HEK293 (cell line): Measurements from ENCODE around the gene ZNF143.

Experiments used
- CTCF ChIA-PET: fragments of 350-600 bp; formaldehyde crosslinking; extraction: SDS; loops from one replicate; lab custom pipeline; 2021; ENCODE audit warnings: antibody characterized with exemption; lab: Yijun Ruan, JAX
- POLR2A ChIA-PET: fragments of 300-600 bp; formaldehyde crosslinking; extraction: SDS; loops from one replicate; lab custom pipeline; 2020; ENCODE audit warnings: antibody characterized with exemption, inconsistent platforms; lab: Yijun Ruan, JAX
- H3K27ac ChIP-seq: fragments of 200-500 bp; sonication (Bioruptor generic); 2 replicates; pipeline ENCODE4 v1.5.1; 2014; ENCODE audit warnings: low read depth, low read length, control low read depth, inconsistent platforms; ENCODE audit errors: extremely low read depth
- H3K36me3 ChIP-seq, 2 experiments: fragments of 200-500 bp in 1 of 2; sonication (Bioruptor generic) in 1 of 2; 1 replicate in 1 of 2; 2 replicates in 1 of 2; pipeline ENCODE4 v1.5.1; 2014 to 2017; ENCODE audit warnings: inconsistent platforms in 2 of 2, low read length in 2 of 2; ENCODE audit not compliant: control insufficient read depth in 2 of 2, insufficient read depth in 1 of 2
- H3K4me1 ChIP-seq: fragments of 200-500 bp; sonication (Bioruptor generic); 2 replicates; pipeline ENCODE4 v1.5.1; 2014; ENCODE audit warnings: mild to moderate bottlenecking, low read length, inconsistent platforms; ENCODE audit not compliant: control insufficient read depth, insufficient read depth
- H3K4me3 ChIP-seq: 2 replicates; pipeline ENCODE4 v1.5.1; 2011; ENCODE audit warnings: low read depth, mild to moderate bottlenecking, control low read depth, low read length, moderate library complexity
- H3K9me3 ChIP-seq: fragments of 200-500 bp; sonication (Bioruptor generic); 2 replicates; pipeline ENCODE4 v1.5.1; 2014; ENCODE audit warnings: low read depth, low read length, inconsistent platforms; ENCODE audit not compliant: control insufficient read depth, insufficient read depth
- GLI4 ChIP-seq: fragments of 450-650 bp; formaldehyde crosslinking; IDR thresholded peaks from 2 replicates; pipeline ENCODE4 v1.5.1; 2016; ENCODE audit warnings: missing biosample characterization, missing genetic modification characterization
- MYNN ChIP-seq: fragments of 450-650 bp; formaldehyde crosslinking; IDR thresholded peaks from 2 replicates; pipeline ENCODE4 v1.5.1; 2016; ENCODE audit warnings: missing biosample characterization, missing genetic modification characterization, borderline replicate concordance
- PRDM1 ChIP-seq: fragments of 450-650 bp; formaldehyde crosslinking; IDR thresholded peaks from 2 replicates; pipeline ENCODE4; 2016; ENCODE audit warnings: missing biosample characterization, missing genetic modification characterization
- TRIM28 ChIP-seq: IDR thresholded peaks from 2 replicates; pipeline ENCODE4 v1.6.1; 2011; ENCODE audit warnings: low read length, control low read depth, borderline replicate concordance
- ZBTB21 ChIP-seq: fragments of 450-650 bp; formaldehyde crosslinking; IDR thresholded peaks from 2 replicates; pipeline ENCODE4 v1.5.1; 2017; ENCODE audit warnings: missing biosample characterization, missing genetic modification characterization
- ZNF16 ChIP-seq: fragments of 450-650 bp; formaldehyde crosslinking; IDR thresholded peaks from 2 replicates; pipeline ENCODE4 v1.5.1; 2016; ENCODE audit warnings: low read depth, missing biosample characterization, missing genetic modification characterization
- ZNF214 ChIP-seq: fragments of 450-650 bp; formaldehyde crosslinking; IDR thresholded peaks from 2 replicates; pipeline ENCODE4 v1.5.1; 2017; ENCODE audit warnings: missing biosample characterization, mild to moderate bottlenecking, missing genetic modification characterization, borderline replicate concordance
- ZNF324 ChIP-seq: fragments of 450-650 bp; formaldehyde crosslinking; IDR thresholded peaks from 2 replicates; pipeline ENCODE4 v1.5.1; 2016; ENCODE audit warnings: missing biosample characterization, missing genetic modification characterization
- ZNF394 ChIP-seq: fragments of 450-650 bp; formaldehyde crosslinking; IDR thresholded peaks from 2 replicates; pipeline ENCODE4 v1.5.1; 2016; ENCODE audit warnings: missing biosample characterization, missing genetic modification characterization, mild to moderate bottlenecking, moderate library complexity, borderline replicate concordance
- ZNF513 ChIP-seq: fragments of 450-650 bp; IDR thresholded peaks from 2 replicates; pipeline ENCODE4 v1.5.1; 2018; ENCODE audit warnings: missing biosample characterization, missing genetic modification characterization
- ZNF548 ChIP-seq: fragments of 450-650 bp; formaldehyde crosslinking; IDR thresholded peaks from 2 replicates; pipeline ENCODE4 v1.5.1; 2016; ENCODE audit warnings: missing biosample characterization, missing genetic modification characterization
- ZNF621 ChIP-seq: fragments of 450-650 bp; formaldehyde crosslinking; IDR thresholded peaks from 2 replicates; pipeline ENCODE4 v1.5.1; 2017; ENCODE audit warnings: missing biosample characterization, missing genetic modification characterization
- ZNF792 ChIP-seq: fragments of 450-650 bp; formaldehyde crosslinking; IDR thresholded peaks from 2 replicates; pipeline ENCODE4 v1.5.1; 2016; ENCODE audit warnings: missing biosample characterization, missing genetic modification characterization
- ZNF837 ChIP-seq: fragments of 450-650 bp; formaldehyde crosslinking; IDR thresholded peaks from 2 replicates; pipeline ENCODE4 v1.5.1; 2016; ENCODE audit warnings: missing biosample characterization, missing genetic modification characterization

The ZNF143 gene

DNA sequence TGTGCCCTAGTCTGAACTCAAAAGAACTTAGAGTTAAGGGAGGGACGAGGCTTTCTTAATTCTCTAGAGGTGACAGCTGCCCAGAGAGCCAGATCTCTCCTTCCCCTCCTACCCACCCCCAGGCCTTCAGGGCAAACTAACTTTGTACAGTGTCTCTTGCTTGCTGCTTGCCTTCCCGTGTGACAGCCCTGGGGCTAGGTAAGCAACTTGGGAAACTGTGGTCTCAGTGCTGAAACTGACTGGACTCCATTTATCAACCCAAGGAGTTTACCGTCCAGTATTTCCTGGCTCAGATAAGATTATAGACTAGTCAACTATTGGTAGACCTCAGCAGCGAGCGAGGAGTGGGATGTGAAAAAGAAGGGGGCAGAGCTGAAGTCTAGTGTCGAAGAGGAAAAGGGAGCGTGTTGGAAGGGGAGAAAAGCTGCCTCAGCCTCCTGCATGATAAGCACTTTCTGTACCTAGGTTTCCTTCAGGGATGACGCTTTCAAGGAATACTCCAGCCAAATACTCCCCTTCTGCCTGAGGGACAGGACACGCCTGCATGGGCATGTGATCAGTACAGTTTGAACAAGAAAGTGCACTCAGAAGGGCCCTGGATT lies 69.3 kb downstream of the ZNF143 start:
- Histone ChIP-seq H3K36me3 (peaks cover 0 to 3% of the 10 kb centered on the region in 2 experiments; a peak in 1 of 3 replicates), H3K27ac (no peak overlapping the region), H3K4me3 (no peak overlapping the region), H3K9me3 (no peaks in the 10 kb centered on the region), H3K4me1 (peaks cover 10% of the 10 kb centered on the region)
- POLR2A ChIA-PET: interaction anchor here (1.1 kb wide), 1 partner anchor 43 kb away, joined by 4 read pairs; the partner anchor contains the start of gene WEE1
- CTCF ChIA-PET: no interaction called here
- no peak for TF ChIP-seq ZNF621 (tag by site-specific recombination)
- no peak for TF ChIP-seq ZBTB21 (tag by site-specific recombination)

DNA sequence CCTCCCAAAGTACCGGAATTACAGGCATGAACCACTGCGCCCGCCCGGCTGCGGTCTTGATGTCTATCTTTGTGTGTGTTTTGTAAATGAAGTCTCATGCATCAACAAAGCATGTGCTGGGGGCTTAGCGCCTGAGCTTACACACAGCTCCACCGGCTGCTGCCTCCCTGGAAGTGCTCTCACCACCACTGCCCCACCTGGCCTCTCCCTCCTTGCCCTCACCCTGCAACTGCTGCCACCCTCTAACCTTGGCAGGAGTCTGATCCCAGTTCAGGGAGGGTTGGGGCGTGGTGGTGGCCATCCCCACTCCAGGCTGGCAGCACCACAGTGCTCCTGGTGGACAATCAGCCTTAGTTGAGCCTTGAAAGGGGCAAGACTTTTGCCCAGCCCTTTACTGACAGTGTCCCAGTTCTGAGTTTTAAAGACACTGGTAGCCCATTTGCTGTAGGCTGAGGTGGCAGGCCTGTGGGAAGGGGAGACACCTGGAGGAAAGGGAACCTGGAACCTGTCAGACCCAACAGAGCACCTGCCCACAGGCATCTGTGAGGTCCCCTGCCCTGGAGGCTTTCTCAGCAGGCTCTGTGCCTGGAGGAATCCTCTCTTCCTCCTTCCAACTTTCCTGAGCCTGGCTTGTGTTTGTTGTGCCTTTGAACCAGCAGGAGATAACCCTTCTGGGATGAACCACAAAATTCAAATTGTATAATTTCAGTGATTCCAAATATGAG lies 70.3 kb downstream of the ZNF143 start:
- H3K9me3 ChIP-seq: no peaks in the 10 kb centered on the region
- H3K27ac ChIP-seq: no peak overlapping the region
- POLR2A ChIA-PET: interaction anchor here (1.1 kb wide), 1 partner anchor 42 kb away, joined by 4 read pairs; the partner anchor contains the start of gene WEE1
- CTCF ChIA-PET: no interaction called here
- peaks cover 10% of the 10 kb centered on the region for H3K4me1 ChIP-seq
- no peaks in the 10 kb centered on the region for H3K36me3 ChIP-seq
- TF ChIP-seq ZNF837 (tag by site-specific recombination): no peak
- TF ChIP-seq TRIM28: 0 out of 2 replicates have a peak, but pooled peaks have one; percentile 15
- no peak for TF ChIP-seq ZNF324 (tag by site-specific recombination)
- TF ChIP-seq, all 188 proteins: peak for 1
- H3K4me3 ChIP-seq: no peak overlapping the region

DNA sequence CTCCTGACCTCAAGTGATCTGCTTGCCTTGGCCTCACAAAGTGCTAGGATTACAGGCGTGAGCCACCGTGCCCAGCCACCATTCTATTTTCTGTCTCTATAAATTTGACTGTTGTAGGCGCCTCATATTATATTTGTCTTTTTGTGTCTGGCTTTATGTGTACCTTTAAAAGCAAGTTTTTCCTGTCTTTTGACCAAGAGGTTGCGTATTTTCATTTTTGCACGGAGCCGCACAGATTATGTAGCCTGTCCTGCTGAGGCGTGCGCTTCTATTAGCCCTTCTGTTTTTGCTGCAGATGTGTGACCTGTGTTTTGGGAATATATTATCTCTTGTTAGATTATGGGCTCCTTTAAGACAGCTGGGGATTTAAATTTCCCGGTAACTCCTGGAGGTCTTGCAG lies 72.2 kb downstream of the ZNF143 start:
- Histone ChIP-seq H3K9me3 (no peaks in the 10 kb centered on the region), H3K4me1 (peaks cover 9% of the 10 kb centered on the region), H3K36me3 (no peaks in the 10 kb centered on the region), H3K4me3 (no peak overlapping the region), H3K27ac (no peak overlapping the region)
- TF ChIP-seq ZNF513 (tag by site-specific recombination) (no peak), GLI4 (tag by site-specific recombination) (no peak), MYNN (tag by site-specific recombination) (no peak), ZNF792 (tag by site-specific recombination) (no peak), ZNF394 (no peak), ZNF548 (no peak), ZNF16 (tag by site-specific recombination) (no peak)
- CTCF ChIA-PET: interaction anchor here (0.8 to 3.4 kb wide), 6 partner anchors 8 to 80 kb away, joined by 3 to 32 read pairs (median 6); no protein-coding TSS in a partner anchor
- POLR2A ChIA-PET: no interaction called here

GRCh38 chr11:9533736-9534473 lies 73.1 kb downstream of the ZNF143 start:
- 0 out of 2 replicates have a peak, but pooled peaks have one; percentile 24 for TF ChIP-seq PRDM1
- no peak for TF ChIP-seq ZNF214
- TF ChIP-seq, all 188 proteins: peak for 1
- POLR2A ChIA-PET: interaction anchor here (0.6 to 0.9 kb wide), 2 partner anchors 41 to 590 kb away, joined by 3 to 4 read pairs; no protein-coding TSS in a partner anchor
- no peak overlapping the region for H3K27ac ChIP-seq
- peaks cover 7% of the 10 kb centered on the region for H3K4me1 ChIP-seq
- H3K4me3 ChIP-seq: no peak overlapping the region
- CTCF ChIA-PET: interaction anchor here (0.6 to 3.4 kb wide), 16 partner anchors 9 to 937 kb away, joined by 3 to 32 read pairs (median 6); partner anchors contain the start of gene WEE1
- H3K36me3 ChIP-seq: no peaks in the 10 kb centered on the region
- H3K9me3 ChIP-seq: no peaks in the 10 kb centered on the region
